GM12878 (cell line): Measurements from ENCODE around the gene PAX2. TPM values are rescaled to one million over a fixed set of nuclear protein-coding genes. Genes with fewer than 3 reads are reported as not detected.

Source experiments
- ATAC-seq: fragments of 200-7000 bp; cut with Tn5 transposase; 3 replicates; pipeline ENCODE4 v1.9.1; 2020; ENCODE audit warnings: mild to moderate bottlenecking, moderate library complexity
- BruUV-seq: library from RNA; stranded (reverse); fragments of 400-500 nt; replicated peaks from 2 replicates; lab custom pipeline; 2021; lab: Mats Ljungman, UMichigan
- CTCF ChIA-PET: fragments of 300-600 bp; sonication (Branson Sonifier 250); formaldehyde crosslinking; extraction: SDS; loops from one replicate; lab custom pipeline; 2021; ENCODE audit warnings: inconsistent platforms; lab: Yijun Ruan, JAX
- POLR2A ChIA-PET: fragments of 350-600 bp; formaldehyde crosslinking; extraction: SDS; loops from one replicate; lab custom pipeline; 2021; ENCODE audit warnings: inconsistent platforms; lab: Charles Lee
- RAD21 ChIA-PET: fragments of 300-600 bp; sonication (Branson Sonifier 250); formaldehyde crosslinking; loops from one replicate; lab custom pipeline; 2023; ENCODE audit warnings: antibody characterized with exemption; ENCODE audit not compliant: unreplicated experiment; lab: Charles Lee
- SMC1A ChIA-PET: fragments of 300-600 bp; sonication (Branson Sonifier 250); formaldehyde crosslinking; loops from one replicate; lab custom pipeline; 2023; ENCODE audit not compliant: unreplicated experiment, uncharacterized antibody; lab: Charles Lee
- DNase-seq: peaks from one replicate; pipeline ENCODE4 v3.0.0-alpha.2; 2011; ENCODE audit warnings: low read depth, low spot score
- FAIRE-seq: peaks from 3 replicates; lab custom pipeline; 2011; peaks lifted over from hg19 to GRCh38; lab: Jason Lieb, UNC
- H2AFZ ChIP-seq: 2 replicates; pipeline ENCODE4 v1.6.0; 2011; ENCODE audit warnings: low read depth, low read length, control low read depth; ENCODE audit not compliant: control insufficient read depth
- H3K27ac ChIP-seq: 2 replicates; pipeline ENCODE4 v1.5.1; 2011; ENCODE audit warnings: control low read depth; ENCODE audit not compliant: control insufficient read depth, insufficient read depth
- H3K27me3 ChIP-seq, 2 experiments: replicated peaks in 1 of 2; 2 replicates each; pipeline versions ENCODE4 v1.6.0 to v1.6.1; 2011; ENCODE audit warnings: low read length in 1 of 2; ENCODE audit not compliant: control insufficient read depth in 2 of 2, insufficient read depth in 2 of 2
- H3K36me3 ChIP-seq, 2 experiments: 2 replicates each; pipeline ENCODE4 v1.5.1; 2011; ENCODE audit warnings: low read length in 1 of 2; ENCODE audit not compliant: control insufficient read depth in 2 of 2, insufficient read depth in 2 of 2
- H3K4me1 ChIP-seq: 2 replicates; pipeline ENCODE4 v1.6.1; 2011; ENCODE audit warnings: mild to moderate bottlenecking, low read length, moderate library complexity, mixed read lengths; ENCODE audit not compliant: control insufficient read depth, insufficient read depth
- H3K4me2 ChIP-seq: 2 replicates; pipeline ENCODE4 v1.6.0; 2011; ENCODE audit warnings: control low read depth; ENCODE audit not compliant: control insufficient read depth, insufficient read depth
- H3K4me3 ChIP-seq: fragments of 200-600 bp; sonication (generic); 2 replicates; pipeline ENCODE4 v1.5.1; 2016
- H3K79me2 ChIP-seq: 2 replicates; pipeline ENCODE4 v1.6.0; 2011; ENCODE audit warnings: low read length; ENCODE audit not compliant: control insufficient read depth, insufficient read depth
- H3K9ac ChIP-seq: 2 replicates; pipeline ENCODE4 v1.8.0; 2011; ENCODE audit warnings: low read length, control low read depth, mixed read lengths; ENCODE audit not compliant: control insufficient read depth, insufficient read depth
- H3K9me3 ChIP-seq: replicated peaks from 3 replicates; pipeline ENCODE4 v1.5.1; 2011; ENCODE audit warnings: mild to moderate bottlenecking, low read length; ENCODE audit not compliant: control insufficient read depth, insufficient read depth
- H4K20me1 ChIP-seq: 2 replicates; pipeline ENCODE4 v1.6.0; 2011; ENCODE audit not compliant: control insufficient read depth, insufficient read depth
- BHLHE40 ChIP-seq, 2 experiments: fragments of 450-650 bp in 1 of 2; IDR thresholded peaks; 2 replicates each; pipeline ENCODE4 v1.6.1; 2011 to 2017; ENCODE audit warnings: low read depth in 2 of 2, borderline replicate concordance in 1 of 2, improper control_type of control experiment in 1 of 2, low read length in 1 of 2, mild to moderate bottlenecking in 1 of 2
- CHD4 ChIP-seq: fragments of 200-600 bp; sonication (generic); IDR thresholded peaks from 2 replicates; pipeline ENCODE4 v1.6.1; 2016; ENCODE audit warnings: mild to moderate bottlenecking
- EZH2 ChIP-seq: IDR thresholded peaks from 2 replicates; pipeline ENCODE4 v1.6.1; 2012; ENCODE audit warnings: low read depth, mild to moderate bottlenecking, control low read depth, inconsistent platforms, low read length, borderline replicate concordance; ENCODE audit not compliant: control insufficient read depth
- MLLT1 ChIP-seq: fragments of 450-650 bp; IDR thresholded peaks from 2 replicates; pipeline ENCODE4 v1.6.1; 2016; ENCODE audit warnings: mild to moderate bottlenecking
- MYB ChIP-seq: fragments of 150-350 bp; IDR thresholded peaks from 2 replicates; pipeline ENCODE4 v1.6.1; 2014; ENCODE audit warnings: mild to moderate bottlenecking, low read depth, low read length, borderline replicate concordance
- YBX1 ChIP-seq: fragments of 450-650 bp; IDR thresholded peaks from 2 replicates; pipeline ENCODE4 v1.6.1; 2016; ENCODE audit warnings: antibody characterized with exemption
- ZNF24 ChIP-seq: fragments of 450-650 bp; IDR thresholded peaks from 2 replicates; pipeline ENCODE4 v1.6.1; 2017; ENCODE audit warnings: antibody characterized with exemption, mild to moderate bottlenecking
- WGBS: methylation state at CpG from one replicate; pipeline ENCODE4 v1.1.6; 2016; ENCODE audit warnings: low lambda C conversion rate; ENCODE audit not compliant: insufficient replicate concordance, insufficient coverage; ENCODE audit errors: missing lambda C conversion rate; 5-methylcytosine and 5-hydroxymethylcytosine counted together
- in situ Hi-C: fragments of 300-500 bp; cut with MboI; formaldehyde crosslinking; loops from 9 replicates; pipeline ENCODE4 v1.14.3; 2018; ENCODE audit warnings: mixed read lengths
- intact Hi-C: fragments of 100-400 bp; cut with micrococcal nuclease; formaldehyde crosslinking; loops from one replicate; pipeline ENCODE4 v1.14.2; 2022; ENCODE audit not compliant: unreplicated experiment
- polyA plus RNA-seq, 11 experiments: library from polyadenylated mRNA; depleted of rRNA in 4 of 11; unstranded in 6 of 11; stranded (reverse) in 5 of 11; fragments of >200 nt; fragmentation: Nextera tagmentation in 4 of 11; fragmentation: Illumina TruSeq in 1 of 11; extraction: Ambion mirVana in 4 of 11; extraction: Trizol in 1 of 11; gene quantifications; 1 replicate in 1 of 11; 2 replicates in 10 of 11; pipeline versions ENCODE4 v1.2.1 to v1.2.3, GENCODE V29; 2011 to 2016; ENCODE audit warnings: inconsistent platforms in 2 of 11, missing spikeins in 2 of 11, low read depth in 1 of 11
- total RNA-seq, 4 experiments: library from RNA; depleted of rRNA in 3 of 4; stranded (reverse); fragments of >200 nt in 3 of 4; fragmentation: Illumina TruSeq in 1 of 4; extraction: Trizol in 1 of 4; gene quantifications; 2 replicates each; pipeline versions ENCODE4 v1.2.1 to v1.2.3, GENCODE V29; 2013 to 2021
- TF ChIP-seq, protein P1 (sequence below): IDR thresholded peaks from 2 replicates; pipeline ENCODE4 v1.6.1; 2012; ENCODE audit warnings: improper control_type of control experiment, low read depth, low read length; ENCODE audit not compliant: insufficient replicate concordance

PAX2 gene
- total and polyA plus RNA-seq, 10 of the 15 experiments (the other 5 are each of a cell fraction or from before 2014, with no cell fraction given): not detected

DNA sequence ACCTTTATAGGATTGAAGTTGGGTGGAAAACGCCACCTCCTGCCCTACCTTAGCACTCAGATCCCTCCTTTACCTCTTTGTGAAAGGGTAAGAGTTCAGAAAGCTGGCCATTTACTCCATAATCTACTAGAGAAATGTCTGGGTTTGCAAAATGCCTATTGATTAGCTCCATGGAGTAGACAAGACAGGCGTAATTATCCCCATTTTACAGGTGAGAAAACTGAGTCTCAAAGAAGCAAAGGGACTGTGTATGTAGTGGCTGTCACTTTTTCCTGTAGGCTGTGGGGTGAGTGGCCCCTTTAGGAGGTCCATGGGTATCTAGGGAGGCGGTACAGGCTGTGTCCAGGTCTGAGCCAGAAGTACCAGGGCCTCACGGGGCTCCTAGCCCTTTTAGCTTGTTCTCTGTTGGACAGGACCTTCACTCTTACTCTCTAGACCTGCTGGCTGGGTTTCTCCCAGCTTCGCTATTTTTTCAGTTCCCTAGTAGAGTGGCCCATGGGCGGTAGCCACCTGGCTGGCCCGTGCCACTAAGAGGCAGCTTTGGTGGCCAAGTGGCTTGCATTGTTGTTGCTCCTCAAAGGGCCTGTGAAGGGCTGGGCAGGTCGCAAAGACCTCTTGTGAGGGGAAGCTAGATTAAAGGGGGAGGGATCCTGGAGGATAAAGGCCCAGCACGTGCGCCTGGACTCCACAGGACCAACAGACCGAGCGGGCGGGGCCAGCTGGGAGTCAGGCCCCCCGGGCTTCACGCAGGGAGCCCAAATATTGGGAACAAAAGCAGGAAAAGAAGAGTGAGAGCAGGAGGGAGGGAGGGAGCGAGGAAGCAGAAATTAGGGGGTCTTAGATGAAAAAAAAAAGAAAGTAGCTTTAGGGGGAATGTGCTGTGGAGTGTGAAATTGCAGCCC, 4.7 kb upstream of the PAX2 start:
- TF ChIP-seq ZNF24 (no peak), EZH2 (peak; percentile 94; the same call in 1 of the 2 replicates), YBX1 (no peak), MLLT1 (no peak), MYB (no peak), BHLHE40 (IDR thresholded peaks at IDR 0.05; ENCODE audit: borderline replicate concordance in 1 of 2, low read depth in 2 of 2, low read length in 1 of 2) (0 out of 4 replicates have a peak, but pooled peaks of 1 of the 2 experiments have one; percentile 29), CHD4 (no peak)
- TF ChIP-seq, protein P1, sequence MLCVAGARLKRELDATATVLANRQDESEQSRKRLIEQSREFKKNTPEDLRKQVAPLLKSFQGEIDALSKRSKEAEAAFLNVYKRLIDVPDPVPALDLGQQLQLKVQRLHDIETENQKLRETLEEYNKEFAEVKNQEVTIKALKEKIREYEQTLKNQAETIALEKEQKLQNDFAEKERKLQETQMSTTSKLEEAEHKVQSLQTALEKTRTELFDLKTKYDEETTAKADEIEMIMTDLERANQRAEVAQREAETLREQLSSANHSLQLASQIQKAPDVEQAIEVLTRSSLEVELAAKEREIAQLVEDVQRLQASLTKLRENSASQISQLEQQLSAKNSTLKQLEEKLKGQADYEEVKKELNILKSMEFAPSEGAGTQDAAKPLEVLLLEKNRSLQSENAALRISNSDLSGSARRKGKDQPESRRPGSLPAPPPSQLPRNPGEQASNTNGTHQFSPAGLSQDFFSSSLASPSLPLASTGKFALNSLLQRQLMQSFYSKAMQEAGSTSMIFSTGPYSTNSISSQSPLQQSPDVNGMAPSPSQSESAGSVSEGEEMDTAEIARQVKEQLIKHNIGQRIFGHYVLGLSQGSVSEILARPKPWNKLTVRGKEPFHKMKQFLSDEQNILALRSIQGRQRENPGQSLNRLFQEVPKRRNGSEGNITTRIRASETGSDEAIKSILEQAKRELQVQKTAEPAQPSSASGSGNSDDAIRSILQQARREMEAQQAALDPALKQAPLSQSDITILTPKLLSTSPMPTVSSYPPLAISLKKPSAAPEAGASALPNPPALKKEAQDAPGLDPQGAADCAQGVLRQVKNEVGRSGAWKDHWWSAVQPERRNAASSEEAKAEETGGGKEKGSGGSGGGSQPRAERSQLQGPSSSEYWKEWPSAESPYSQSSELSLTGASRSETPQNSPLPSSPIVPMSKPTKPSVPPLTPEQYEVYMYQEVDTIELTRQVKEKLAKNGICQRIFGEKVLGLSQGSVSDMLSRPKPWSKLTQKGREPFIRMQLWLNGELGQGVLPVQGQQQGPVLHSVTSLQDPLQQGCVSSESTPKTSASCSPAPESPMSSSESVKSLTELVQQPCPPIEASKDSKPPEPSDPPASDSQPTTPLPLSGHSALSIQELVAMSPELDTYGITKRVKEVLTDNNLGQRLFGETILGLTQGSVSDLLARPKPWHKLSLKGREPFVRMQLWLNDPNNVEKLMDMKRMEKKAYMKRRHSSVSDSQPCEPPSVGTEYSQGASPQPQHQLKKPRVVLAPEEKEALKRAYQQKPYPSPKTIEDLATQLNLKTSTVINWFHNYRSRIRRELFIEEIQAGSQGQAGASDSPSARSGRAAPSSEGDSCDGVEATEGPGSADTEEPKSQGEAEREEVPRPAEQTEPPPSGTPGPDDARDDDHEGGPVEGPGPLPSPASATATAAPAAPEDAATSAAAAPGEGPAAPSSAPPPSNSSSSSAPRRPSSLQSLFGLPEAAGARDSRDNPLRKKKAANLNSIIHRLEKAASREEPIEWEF: no peak
- intact Hi-C loops: loop anchor here (10.0 kb wide), 1 partner anchor 134 kb away; no protein-coding TSS in a partner anchor
- ChIA-PET RAD21 (interaction anchor here (0.7 to 1.2 kb wide), 4 partner anchors 13 to 403 kb away, joined by 3 to 4 read pairs (median 4); no protein-coding TSS in a partner anchor), CTCF (interaction anchor here (1.0 to 2.0 kb wide), 4 partner anchors 60 to 146 kb away, joined by 3 to 12 read pairs (median 3); no protein-coding TSS in a partner anchor), SMC1A (no interaction called here), POLR2A (no interaction called here)
- no peak overlapping the region for H3K4me3 ChIP-seq
- H3K27ac ChIP-seq: no peak overlapping the region
- BruUV-seq: no TSS peak
- H3K27me3 ChIP-seq: peaks cover 33 to 55% of the 10 kb centered on the region in 2 experiments
- no peaks in the 10 kb centered on the region for H3K36me3 ChIP-seq
- H3K4me2 ChIP-seq: no peak overlapping the region
- FAIRE-seq (no peak), DNase-seq (no peak), ATAC-seq (no peak)
- H3K4me1 ChIP-seq: no peaks in the 10 kb centered on the region
- no peaks in the 10 kb centered on the region for H4K20me1 ChIP-seq
- no peaks in the 10 kb centered on the region for H3K79me2 ChIP-seq
- WGBS: 33% methylated on average over 15 of the region's 16 CpGs
- H2AFZ ChIP-seq: no peak overlapping the region
- H3K9me3 ChIP-seq: no peaks in the 10 kb centered on the region
- in situ Hi-C loops: loop anchor here (5.0 kb wide), 1 partner anchor 68 kb away; no protein-coding TSS in a partner anchor
- no peak overlapping the region for H3K9ac ChIP-seq
